ENCODE data around the gene ZNF530. TPM values are rescaled to one million over a fixed set of nuclear protein-coding genes. Genes with fewer than 3 reads are reported as not detected.
A peak's percentile ranks its signal among the peaks of the same experiment; 100 is the strongest.

The ZNF530 gene
- total RNA-seq, result 1 to 10 TPM; 7.4 to 8.3 TPM

- Mint-ChIP-seq H3K36me3 (ENCODE audit: low read depth) (peaks cover 54% of the 10 kb centered on the region), H3K27me3 (no peaks in the 10 kb centered on the region), H3K9me3 (peaks cover 61% of the 10 kb centered on the region), H3K27ac (peak within 1 kb of the TSS; percentile 42), H3K4me3 (peak within 1 kb of the TSS; percentile 81), H3K4me1 (peaks cover 24% of the 10 kb centered on the region)
- POLR2A ChIA-PET, result interaction anchor here (0.9 to 3.0 kb wide), 4 partner anchors 11 to 762 kb away, joined by 3 to 7 read pairs (median 3); partner anchors contain the start of genes ZNF134 and ZNF416
- CTCF ChIA-PET, result no interaction called here
- DNase-seq, result peak; percentile 89
These were observed at the start of gene ZNF530 for GRCh38 chr19:57599761-57600383. ZNF530 (plus strand) TSS chr19:57599885; CDS start chr19:57604346, 4,461 bp downstream.

DNA sequence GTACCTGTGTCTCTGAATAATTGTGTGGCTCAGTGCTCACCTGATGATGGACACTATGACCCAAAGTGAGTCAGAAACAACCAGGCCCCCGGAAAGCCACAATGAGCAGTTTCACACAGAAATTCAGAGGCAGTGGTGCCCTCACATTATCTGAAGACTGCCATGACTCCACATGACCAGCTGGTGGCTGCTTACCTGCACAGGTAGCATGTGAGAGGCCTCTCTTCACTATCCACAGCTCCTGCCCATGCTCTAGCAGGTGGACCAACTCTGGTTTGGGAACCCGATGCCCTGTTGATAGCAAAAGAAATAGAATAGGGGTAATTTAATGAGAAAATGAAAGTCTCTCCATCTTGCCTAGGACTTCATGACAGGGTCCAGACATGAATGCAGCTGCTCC lies 47.3 kb upstream of the ZNF530 start:
- no peak overlapping the region for H3K4me3 Mint-ChIP-seq
- H3K27ac Mint-ChIP-seq, result no peak overlapping the region
- ChIA-PET POLR2A (no interaction called here), CTCF (no interaction called here)
- no peaks in the 10 kb centered on the region for H3K4me1 Mint-ChIP-seq
- H3K36me3 Mint-ChIP-seq (ENCODE audit: low read depth), result peaks cover 99% of the 10 kb centered on the region
- H3K9me3 Mint-ChIP-seq, result peaks cover 74% of the 10 kb centered on the region
- no peak for DNase-seq
- H3K27me3 Mint-ChIP-seq, result no peaks in the 10 kb centered on the region

- Mint-ChIP-seq H3K27ac (no peak overlapping the region), H3K36me3 (ENCODE audit: low read depth) (peaks cover 75% of the 10 kb centered on the region), H3K4me3 (no peak overlapping the region), H3K9me3 (peaks cover 55% of the 10 kb centered on the region), H3K4me1 (peaks cover 22% of the 10 kb centered on the region), H3K27me3 (no peaks in the 10 kb centered on the region)
- DNase-seq, result no peak
- ChIA-PET CTCF (no interaction called here), POLR2A (interaction anchor here (2.4 kb wide), 1 partner anchor 57 kb away, joined by 6 read pairs; the partner anchor contains the start of gene ZNF134)
These were observed 42.0 kb upstream of the ZNF530 start for GRCh38 chr19:57557659-57558058.

GRCh38 chr19:57558525-57558924 lies 41.2 kb upstream of the ZNF530 start:
- peaks cover 66% of the 10 kb centered on the region for H3K36me3 Mint-ChIP-seq (ENCODE audit: low read depth)
- H3K27ac Mint-ChIP-seq, result peak overlapping the region; percentile 86
- peak overlapping the region; percentile 86 for H3K4me3 Mint-ChIP-seq
- peaks cover 58% of the 10 kb centered on the region for H3K9me3 Mint-ChIP-seq
- no peak for DNase-seq
- no peaks in the 10 kb centered on the region for H3K27me3 Mint-ChIP-seq
- POLR2A ChIA-PET, result interaction anchor here (1.8 to 2.4 kb wide), 2 partner anchors 56 to 75 kb away, joined by 4 to 6 read pairs; partner anchors contain the start of genes ZNF134 and ZNF211
- H3K4me1 Mint-ChIP-seq, result peaks cover 22% of the 10 kb centered on the region
- CTCF ChIA-PET, result no interaction called here

DNA sequence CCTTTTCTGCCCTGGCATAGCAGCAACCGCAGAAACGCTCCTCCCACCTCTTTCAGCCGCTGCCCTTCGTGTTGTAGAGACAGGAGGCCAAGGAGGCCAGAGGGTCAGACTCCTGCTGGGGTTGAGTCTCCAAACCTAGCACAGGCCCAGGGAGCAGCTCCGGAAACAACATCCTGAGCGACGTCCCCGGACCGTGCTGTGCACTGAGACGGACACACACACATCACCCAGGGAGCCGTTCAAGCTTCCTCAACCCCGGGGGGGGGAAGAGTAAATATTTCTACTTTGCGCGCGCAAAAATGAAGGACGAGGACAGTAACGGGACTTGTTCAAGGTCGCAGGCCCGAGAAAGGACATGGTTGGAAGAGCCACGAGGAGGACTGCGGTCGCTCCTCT lies 40.7 kb upstream of the ZNF530 start:
- ChIA-PET CTCF (no interaction called here), POLR2A (interaction anchor here (1.0 to 2.4 kb wide), 3 partner anchors 55 to 74 kb away, joined by 4 to 6 read pairs (median 4); partner anchors contain the start of genes ZNF134, ZNF211 and ZNF773)
- peak; percentile 24 for DNase-seq
- Mint-ChIP-seq H3K27me3 (no peaks in the 10 kb centered on the region), H3K9me3 (peaks cover 56% of the 10 kb centered on the region), H3K36me3 (ENCODE audit: low read depth) (peaks cover 61% of the 10 kb centered on the region), H3K27ac (peak overlapping the region; percentile 86), H3K4me1 (peaks cover 22% of the 10 kb centered on the region), H3K4me3 (peak overlapping the region; percentile 86)

DNA sequence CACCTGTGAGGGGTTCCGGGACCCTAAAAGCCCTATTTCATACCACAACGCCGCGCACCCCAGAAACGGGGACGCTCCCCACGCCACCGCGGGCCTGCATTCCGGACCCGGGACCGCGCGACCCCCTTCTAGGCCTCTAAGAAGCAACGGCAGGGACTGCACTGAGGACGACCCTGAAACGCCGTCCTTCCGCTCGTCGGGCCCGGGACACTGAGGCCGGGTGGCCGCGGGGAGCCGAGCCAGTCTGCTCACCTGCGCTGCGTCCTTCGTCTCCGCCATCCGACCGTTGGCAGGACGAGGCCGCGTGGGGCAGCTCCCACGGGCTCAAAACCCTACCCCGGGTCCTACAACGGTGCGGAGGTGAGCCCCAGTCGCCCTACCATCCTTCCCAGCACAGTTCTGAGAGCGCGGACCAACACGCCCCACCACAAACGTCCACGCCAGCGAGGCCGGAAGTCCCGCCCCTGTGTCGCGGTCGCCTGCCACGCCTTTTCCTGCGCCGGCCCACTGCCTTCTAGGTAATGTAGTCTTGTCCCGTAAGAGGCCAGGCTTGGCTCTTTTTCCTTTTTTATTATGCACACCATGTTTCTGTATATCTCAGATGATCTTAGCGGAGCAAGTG lies 40.2 kb upstream of the ZNF530 start, which contains the start of gene ZNF550:
Gene ZNF550 (minus strand): TSS at position 460 of the 622 bp plus-strand sequence. CDS start 181 bp downstream, at position 279.
- H3K9me3 Mint-ChIP-seq, result peaks cover 55% of the 10 kb centered on the region
- peaks cover 56% of the 10 kb centered on the region for H3K36me3 Mint-ChIP-seq (ENCODE audit: low read depth)
- peak within 1 kb of the TSS; percentile 87 for H3K27ac Mint-ChIP-seq
- peak within 1 kb of the TSS; percentile 86 for H3K4me3 Mint-ChIP-seq
- peak; percentile 87 for DNase-seq
- CTCF ChIA-PET, result no interaction called here
- POLR2A ChIA-PET, result interaction anchor here (1.0 to 2.4 kb wide), 3 partner anchors 55 to 74 kb away, joined by 4 to 6 read pairs (median 4); partner anchors contain the start of genes ZNF134, ZNF211 and ZNF773
- no peaks in the 10 kb centered on the region for H3K27me3 Mint-ChIP-seq
- peaks cover 22% of the 10 kb centered on the region for H3K4me1 Mint-ChIP-seq

DNA sequence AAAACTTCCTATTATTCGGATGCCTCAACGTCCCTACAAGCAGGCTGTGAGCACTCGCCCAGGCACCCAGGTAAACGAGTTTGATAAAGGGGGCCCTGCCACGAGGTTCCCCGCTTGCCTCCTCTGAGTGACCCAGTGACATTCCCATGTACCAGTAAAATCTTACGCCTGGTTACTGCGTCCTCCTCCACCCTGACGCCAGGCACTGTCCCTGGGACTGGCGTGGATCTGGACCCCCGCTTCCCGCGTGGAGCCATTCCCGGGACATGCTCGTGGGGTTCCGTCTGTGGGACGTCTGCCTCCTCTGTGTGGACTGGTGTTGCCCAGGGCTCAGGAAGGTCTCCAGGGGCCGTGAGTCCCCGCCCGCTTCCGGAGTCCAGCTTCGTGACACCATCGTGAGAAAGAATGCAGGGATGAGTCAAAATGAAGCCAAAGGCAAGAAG lies 39.6 kb upstream of the ZNF530 start:
- Mint-ChIP-seq H3K4me1 (peaks cover 22% of the 10 kb centered on the region), H3K27ac (peak overlapping the region; percentile 87), H3K27me3 (no peaks in the 10 kb centered on the region), H3K36me3 (ENCODE audit: low read depth) (peaks cover 51% of the 10 kb centered on the region), H3K4me3 (peak overlapping the region; percentile 86), H3K9me3 (peaks cover 53% of the 10 kb centered on the region)
- CTCF ChIA-PET, result no interaction called here
- no peak for DNase-seq
- POLR2A ChIA-PET, result interaction anchor here (1.0 to 1.8 kb wide), 2 partner anchors 60 to 73 kb away, joined by 4 read pairs; partner anchors contain the start of genes ZNF211 and ZNF773

DNA sequence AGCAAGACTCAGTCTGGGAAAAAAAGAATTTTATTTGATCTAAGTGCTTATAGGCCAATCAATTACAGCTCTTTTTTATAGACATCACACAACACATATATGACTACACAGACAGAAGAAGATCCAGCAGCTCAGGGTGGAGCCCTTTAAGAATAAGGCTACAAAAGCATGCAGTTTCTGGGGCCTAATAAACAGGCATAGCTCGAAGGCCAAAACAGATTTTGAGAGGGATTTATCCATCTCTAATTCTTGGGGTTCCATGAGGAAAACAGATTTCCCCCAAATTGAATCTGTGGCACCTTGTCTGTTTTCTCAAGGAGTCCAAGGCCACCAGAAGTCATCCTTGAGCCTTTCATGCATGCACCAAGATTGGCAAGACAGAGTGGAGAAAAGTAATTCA lies 36.1 kb upstream of the ZNF530 start:
- Mint-ChIP-seq H3K9me3 (peaks cover 67% of the 10 kb centered on the region), H3K27ac (no peak overlapping the region), H3K4me3 (no peak overlapping the region), H3K27me3 (no peaks in the 10 kb centered on the region), H3K36me3 (ENCODE audit: low read depth) (peaks cover 17% of the 10 kb centered on the region), H3K4me1 (peaks cover 16% of the 10 kb centered on the region)
- DNase-seq, result no peak
- ChIA-PET POLR2A (no interaction called here), CTCF (no interaction called here)

- Mint-ChIP-seq H3K4me3 (no peak overlapping the region), H3K27me3 (no peaks in the 10 kb centered on the region), H3K4me1 (no peaks in the 10 kb centered on the region), H3K27ac (no peak overlapping the region), H3K36me3 (ENCODE audit: low read depth) (peaks cover 11% of the 10 kb centered on the region), H3K9me3 (peaks cover 78% of the 10 kb centered on the region)
- ChIA-PET POLR2A (no interaction called here), CTCF (no interaction called here)
- no peak for DNase-seq
These were observed 33.1 kb upstream of the ZNF530 start for GRCh38 chr19:57566396-57567265.

DNA sequence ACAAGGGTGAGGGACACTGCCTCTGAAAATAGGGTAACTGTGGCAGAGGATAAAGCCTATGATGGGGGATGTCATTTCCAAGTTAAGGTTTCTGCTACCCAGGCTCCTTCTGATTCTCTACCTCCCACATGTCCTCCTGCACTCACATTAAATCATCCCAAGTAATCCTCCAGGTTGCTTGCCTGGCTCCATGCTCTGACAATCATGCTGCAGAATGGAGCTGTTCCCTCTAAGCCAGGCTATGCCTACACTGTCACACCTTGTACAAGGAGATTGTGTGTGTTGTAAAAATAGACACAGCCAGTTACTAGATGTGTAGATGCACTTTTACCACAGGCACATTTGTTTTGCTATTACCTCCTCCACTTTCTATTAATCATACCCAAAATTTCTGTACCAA lies 29.0 kb upstream of the ZNF530 start:
- CTCF ChIA-PET, result no interaction called here
- Mint-ChIP-seq H3K27ac (no peak overlapping the region), H3K27me3 (no peaks in the 10 kb centered on the region), H3K9me3 (peaks cover 86% of the 10 kb centered on the region), H3K4me3 (no peak overlapping the region), H3K36me3 (ENCODE audit: low read depth) (peaks cover 51% of the 10 kb centered on the region), H3K4me1 (no peaks in the 10 kb centered on the region)
- POLR2A ChIA-PET, result no interaction called here
- no peak for DNase-seq

DNA sequence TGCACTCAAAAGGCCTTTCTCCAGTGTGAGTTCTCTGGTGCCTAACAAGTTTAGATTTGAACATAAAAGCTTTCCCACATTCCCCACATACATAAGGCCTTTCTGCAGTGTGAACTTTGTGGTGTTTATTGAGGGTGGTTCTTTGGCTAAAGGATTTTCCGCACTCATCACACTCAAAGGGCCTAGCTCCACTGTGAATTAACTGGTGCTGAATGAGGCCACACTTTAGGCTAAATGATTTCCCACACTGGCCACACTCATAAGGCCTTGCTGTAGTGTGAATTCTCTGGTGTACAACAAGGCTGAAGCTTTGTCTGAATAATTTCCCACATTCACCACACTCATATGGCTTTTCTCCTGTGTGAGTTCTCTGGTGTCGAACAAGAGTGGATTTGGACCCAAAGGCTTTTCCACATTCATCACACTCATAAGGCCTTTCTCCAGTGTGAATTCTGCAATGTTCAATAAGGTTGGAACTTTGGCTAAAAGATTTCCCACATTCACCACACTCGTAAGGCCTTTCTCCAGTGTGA lies 27.2 kb upstream of the ZNF530 start:
- peaks cover 86% of the 10 kb centered on the region for H3K9me3 Mint-ChIP-seq
- H3K27ac Mint-ChIP-seq, result no peak overlapping the region
- ChIA-PET CTCF (no interaction called here), POLR2A (no interaction called here)
- no peak for DNase-seq
- peaks cover 68% of the 10 kb centered on the region for H3K36me3 Mint-ChIP-seq (ENCODE audit: low read depth)
- H3K27me3 Mint-ChIP-seq, result no peaks in the 10 kb centered on the region
- no peak overlapping the region for H3K4me3 Mint-ChIP-seq
- peaks cover 9% of the 10 kb centered on the region for H3K4me1 Mint-ChIP-seq

DNA sequence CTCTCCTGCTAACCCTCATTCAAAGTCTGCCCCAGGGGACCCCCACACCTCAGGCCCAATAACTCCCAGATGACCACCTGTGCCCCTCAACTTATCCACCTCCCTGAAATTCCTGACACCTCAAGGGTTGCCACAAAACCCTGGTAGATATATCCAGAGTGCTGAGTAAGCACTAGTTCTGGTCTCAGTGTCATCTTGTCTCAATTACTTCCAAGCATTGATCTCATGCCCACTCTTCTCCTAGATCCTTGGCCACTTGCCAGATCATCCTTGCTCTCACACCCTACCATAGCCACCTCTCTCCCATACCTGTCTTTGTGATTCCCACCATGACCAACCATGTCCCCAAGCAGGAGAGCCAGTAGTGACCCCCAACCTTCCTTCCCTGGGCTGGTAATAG lies 23.0 kb upstream of the ZNF530 start:
- H3K27me3 Mint-ChIP-seq, result no peaks in the 10 kb centered on the region
- peaks cover 72% of the 10 kb centered on the region for H3K9me3 Mint-ChIP-seq
- H3K4me1 Mint-ChIP-seq, result peaks cover 21% of the 10 kb centered on the region
- CTCF ChIA-PET, result no interaction called here
- no peak for DNase-seq
- no peak overlapping the region for H3K27ac Mint-ChIP-seq
- POLR2A ChIA-PET, result no interaction called here
- H3K36me3 Mint-ChIP-seq (ENCODE audit: low read depth), result peaks cover 77% of the 10 kb centered on the region
- H3K4me3 Mint-ChIP-seq, result peak overlapping the region; percentile 48

All from activated CD4-positive, alpha-beta memory T cell treated with anti-CD3 and anti-CD28 coated beads, Interleukin-2, amount 10 ng/mL, durations not matched to agents 7 days and 5 days (primary cell).